Measurements from ENCODE around the gene RRBP1. TPM values are rescaled to one million over a fixed set of nuclear protein-coding genes. Genes with fewer than 3 reads are reported as not detected.

RRBP1 gene
- total RNA-seq, 1 experiment from 2014 or later = 45.3 TPM

GRCh38 chr20:17625246-17626051, 56.6 kb downstream of the RRBP1 start:
- Mint-ChIP-seq H3K27ac (ENCODE audit: unreplicated experiment) (no peak overlapping the region), H3K4me1 (ENCODE audit: low read depth, unreplicated experiment) (no peaks in the 10 kb centered on the region), H3K36me3 (ENCODE audit: insufficient read depth, unreplicated experiment) (peaks cover 19% of the 10 kb centered on the region), H3K27me3 (ENCODE audit: unreplicated experiment) (no peaks in the 10 kb centered on the region), H3K4me3 (ENCODE audit: low read depth, unreplicated experiment) (no peak overlapping the region), H3K9me3 (ENCODE audit: low read depth, unreplicated experiment) (no peaks in the 10 kb centered on the region)
- CTCF ChIA-PET = interaction anchor here (0.6 kb wide), 1 partner anchor 124 kb away, joined by 3 read pairs; no protein-coding TSS in a partner anchor
- DNase-seq = no peak
- intact Hi-C loops (cut with micrococcal nuclease; ENCODE audit: unreplicated experiment) = no loop called here
- TF ChIP-seq CTCF (IDR thresholded peaks at IDR 0.05; ENCODE audit: unreplicated experiment) = no peak
- BruUV-seq (replicated peaks) = no TSS peak

DNA sequence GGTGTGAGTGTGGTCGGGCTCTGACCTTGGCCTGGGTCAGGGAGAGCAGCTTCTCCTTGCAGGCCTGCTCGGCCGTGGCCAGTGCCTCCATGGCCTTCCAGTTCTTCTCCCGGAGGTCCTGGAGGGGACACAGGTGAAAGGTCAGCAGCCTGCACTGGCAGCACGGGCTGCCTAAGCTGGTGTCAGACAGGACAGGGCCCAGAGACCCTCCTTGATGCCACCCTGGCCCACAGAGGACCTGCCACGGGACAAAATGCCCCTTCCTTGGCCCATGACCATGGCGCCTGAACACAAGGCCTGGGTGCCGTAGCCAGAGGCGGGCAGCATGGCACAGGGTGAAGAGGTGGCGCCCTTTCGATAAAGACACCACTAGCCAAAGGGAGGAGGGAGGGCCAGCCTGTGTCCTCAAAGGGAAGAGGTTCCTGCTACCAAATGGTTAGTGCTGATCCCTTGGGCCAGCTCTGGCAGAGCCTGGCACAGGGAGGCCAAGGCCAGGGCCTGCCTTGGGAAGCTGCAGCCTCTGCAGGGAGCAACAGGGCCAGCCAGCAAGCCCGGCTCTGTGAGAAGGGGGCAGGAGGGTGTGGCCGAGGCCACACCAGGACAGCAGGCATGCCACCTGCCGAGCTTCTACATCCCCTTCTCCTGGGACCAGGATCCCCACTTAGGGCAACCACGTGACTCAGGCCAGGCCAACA, 57.3 kb downstream of the RRBP1 start:
- no TSS peak for BruUV-seq (replicated peaks)
- intact Hi-C loops (cut with micrococcal nuclease; ENCODE audit: unreplicated experiment) = no loop called here
- no peak overlapping the region for H3K4me3 Mint-ChIP-seq (ENCODE audit: low read depth, unreplicated experiment)
- no peak for DNase-seq
- no peak for TF ChIP-seq CTCF (IDR thresholded peaks at IDR 0.05; ENCODE audit: unreplicated experiment)
- H3K36me3 Mint-ChIP-seq (ENCODE audit: insufficient read depth, unreplicated experiment) = peaks cover 20% of the 10 kb centered on the region
- no peaks in the 10 kb centered on the region for H3K27me3 Mint-ChIP-seq (ENCODE audit: unreplicated experiment)
- CTCF ChIA-PET = no interaction called here
- no peak overlapping the region for H3K27ac Mint-ChIP-seq (ENCODE audit: unreplicated experiment)
- H3K9me3 Mint-ChIP-seq (ENCODE audit: low read depth, unreplicated experiment) = no peaks in the 10 kb centered on the region
- no peaks in the 10 kb centered on the region for H3K4me1 Mint-ChIP-seq (ENCODE audit: low read depth, unreplicated experiment)

DNA sequence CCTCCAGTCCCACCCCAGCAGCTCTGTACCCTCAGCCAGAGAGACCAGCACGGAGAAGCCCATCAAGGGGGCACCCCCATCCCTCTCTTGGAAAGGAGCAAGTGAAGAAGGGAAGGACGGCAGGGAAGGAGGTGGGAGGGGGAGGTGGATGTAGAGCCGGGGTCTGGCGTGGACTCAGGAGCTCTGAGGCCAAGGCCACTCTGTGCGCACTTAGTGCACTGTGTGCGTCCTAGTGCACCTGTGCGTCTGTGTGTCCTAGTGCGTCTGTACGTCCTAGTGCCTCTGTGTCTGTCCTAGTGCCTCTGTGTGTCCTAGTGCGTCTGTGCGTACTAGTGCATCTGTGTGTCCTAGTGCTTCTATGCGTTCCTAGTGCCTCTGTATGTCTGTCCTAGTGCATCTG, 58.0 kb downstream of the RRBP1 start:
- no peaks in the 10 kb centered on the region for H3K27me3 Mint-ChIP-seq (ENCODE audit: unreplicated experiment)
- DNase-seq = no peak

More for the DNA sequence above, 58.0 kb downstream of the RRBP1 start:
- H3K36me3 Mint-ChIP-seq (ENCODE audit: insufficient read depth, unreplicated experiment) = peaks cover 25% of the 10 kb centered on the region
- no peak overlapping the region for H3K27ac Mint-ChIP-seq (ENCODE audit: unreplicated experiment)
- intact Hi-C loops (cut with micrococcal nuclease; ENCODE audit: unreplicated experiment) = no loop called here
- no peak overlapping the region for H3K4me3 Mint-ChIP-seq (ENCODE audit: low read depth, unreplicated experiment)
- no peak for TF ChIP-seq CTCF (IDR thresholded peaks at IDR 0.05; ENCODE audit: unreplicated experiment)
- no TSS peak for BruUV-seq (replicated peaks)
- CTCF ChIA-PET = no interaction called here
- H3K9me3 Mint-ChIP-seq (ENCODE audit: low read depth, unreplicated experiment) = no peaks in the 10 kb centered on the region
- H3K4me1 Mint-ChIP-seq (ENCODE audit: low read depth, unreplicated experiment) = no peaks in the 10 kb centered on the region

Data from Calu3 (cell line).